Activated CD4-positive, alpha-beta T cell treated with anti-CD3 and anti-CD28 coated beads, Interleukin-2, amount 50 U/mL, for 4 hours (primary cell): ENCODE measurements around the gene TDRD7.
"Not testable (repeated sequence)": the region's sequence is repeated elsewhere in the genome, so short reads cannot be mapped to it uniquely, and the experiment has no call there.

Experiments used
- DNase-seq, 2 experiments: peaks; one replicate each; pipeline ENCODE4 v3.0.0-alpha.2; 2020

The TDRD7 gene

DNA sequence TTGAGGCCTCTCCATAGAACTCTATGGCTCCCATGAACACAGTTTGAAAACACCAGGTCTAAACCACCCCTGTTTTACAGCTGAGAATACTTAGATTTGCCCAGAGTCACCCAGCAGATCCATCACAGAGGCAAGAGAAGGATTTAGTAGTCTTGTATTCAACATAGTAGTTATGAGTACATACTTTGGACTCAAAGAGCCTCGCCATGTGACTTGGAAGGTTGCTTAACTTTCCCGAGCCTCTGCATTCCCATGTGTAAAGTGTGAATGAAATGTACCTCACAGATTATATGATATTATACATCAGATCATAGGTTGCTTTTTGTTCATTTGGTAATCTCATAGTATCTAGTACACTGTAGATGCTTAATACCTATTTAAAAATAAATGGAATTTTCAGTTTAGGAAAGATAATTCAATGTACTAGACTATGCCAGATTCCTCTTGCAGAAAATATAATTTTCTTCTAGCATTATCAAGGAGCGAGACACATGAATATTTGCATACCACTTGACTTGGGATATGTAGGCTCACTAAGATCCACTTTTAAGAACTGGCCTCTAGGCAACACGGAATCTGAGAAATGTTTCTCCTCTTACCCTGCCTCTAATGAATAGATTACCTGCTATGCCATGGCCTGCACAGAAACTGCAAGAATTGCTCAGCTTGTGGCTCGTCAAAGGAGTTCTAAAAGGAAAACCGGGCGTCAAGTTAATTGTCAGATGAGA is 18.6 kb downstream of the TDRD7 start:
- no peak for DNase-seq

DNA sequence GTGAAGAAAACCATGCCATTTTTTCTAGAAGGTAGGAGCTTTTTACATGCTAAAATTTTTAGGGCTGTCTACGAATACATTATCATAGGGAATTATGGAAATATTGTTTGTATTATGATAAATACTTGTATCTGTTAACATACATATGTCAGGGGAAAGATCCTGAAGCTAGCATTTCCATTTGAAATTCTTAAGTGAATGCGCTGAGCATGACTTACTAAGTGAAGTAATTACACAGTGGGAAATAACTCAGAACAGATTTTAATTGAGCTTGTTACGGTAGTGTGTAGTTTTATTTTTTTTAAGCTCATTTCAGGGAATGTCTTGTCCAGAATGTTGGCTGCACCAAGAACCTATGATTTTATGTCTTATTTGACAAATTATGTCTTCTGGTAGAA is 19.1 kb downstream of the TDRD7 start:
- no peak for DNase-seq

DNA sequence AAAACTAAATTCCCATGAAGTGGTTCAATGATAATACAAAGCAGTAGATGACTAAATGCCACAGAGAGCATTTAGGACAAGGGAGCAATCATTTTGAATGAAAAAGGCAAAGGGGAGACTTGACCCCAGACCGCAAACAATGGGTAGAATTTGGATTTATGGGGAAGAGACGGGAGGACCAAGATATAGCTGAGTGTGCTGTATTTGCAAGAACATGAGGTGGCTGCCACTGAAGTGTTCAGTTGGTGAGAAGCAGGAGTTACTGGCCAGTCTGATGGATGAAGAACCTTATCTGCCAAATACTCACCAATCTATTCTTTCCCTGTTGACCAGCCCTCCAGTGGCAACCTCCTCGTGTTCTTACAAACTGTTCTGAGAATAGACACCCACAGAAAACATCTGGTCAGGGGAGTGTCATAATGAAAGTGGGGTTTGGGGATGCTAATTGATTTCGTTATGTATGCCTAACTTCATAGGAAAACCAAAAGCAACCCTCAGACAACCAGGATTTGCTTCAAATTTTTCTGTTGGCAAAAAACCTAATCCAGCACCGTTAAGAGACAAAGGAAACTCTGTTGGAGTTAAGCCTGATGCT is 19.8 kb downstream of the TDRD7 start:
- no peak for DNase-seq

DNA sequence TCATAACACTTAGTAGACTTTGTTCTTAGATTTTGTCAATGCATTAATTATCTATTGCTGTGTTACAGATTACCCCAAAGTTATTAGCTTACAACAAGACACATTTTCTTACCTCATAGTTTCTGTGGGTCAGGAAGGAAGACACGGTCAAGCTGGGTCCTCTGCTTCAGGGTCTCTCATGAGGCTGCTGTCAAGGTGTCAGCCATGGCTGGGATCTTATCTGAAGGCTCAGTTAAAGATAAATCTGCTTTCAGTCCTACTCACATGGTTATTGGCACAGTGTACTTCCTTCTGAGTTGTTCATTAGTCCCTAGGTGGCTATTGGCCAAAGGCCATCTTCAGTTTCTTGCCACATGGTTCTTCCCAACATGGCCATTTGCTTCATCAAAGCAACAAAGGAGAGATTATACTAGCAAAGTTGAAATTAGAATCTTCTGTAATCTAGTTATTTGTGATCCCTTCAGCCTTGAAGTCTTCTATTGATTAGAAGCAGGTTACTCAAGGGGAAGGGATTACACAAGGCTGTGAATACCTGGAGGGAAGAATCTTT is 25.2 kb downstream of the TDRD7 start:
- DNase-seq = no peak

DNA sequence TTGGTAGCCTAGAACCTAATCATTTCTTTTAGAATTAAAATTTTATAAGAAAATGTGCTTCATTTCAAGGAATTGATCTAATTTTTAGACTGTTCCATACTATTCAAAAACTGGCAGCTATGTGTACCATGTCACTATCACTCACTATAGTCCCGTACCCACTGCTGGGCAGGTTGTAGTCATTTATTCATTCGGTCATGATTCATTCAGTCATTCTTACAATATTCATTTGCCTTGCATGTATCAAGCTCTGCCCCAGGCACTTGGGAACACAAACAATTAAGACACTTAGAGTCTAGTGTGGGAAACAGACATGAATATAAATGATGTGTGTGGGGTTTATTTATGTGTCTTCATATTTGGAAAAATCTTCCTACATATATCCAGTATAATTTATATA is 26.4 kb downstream of the TDRD7 start:
- DNase-seq = no peak

DNA sequence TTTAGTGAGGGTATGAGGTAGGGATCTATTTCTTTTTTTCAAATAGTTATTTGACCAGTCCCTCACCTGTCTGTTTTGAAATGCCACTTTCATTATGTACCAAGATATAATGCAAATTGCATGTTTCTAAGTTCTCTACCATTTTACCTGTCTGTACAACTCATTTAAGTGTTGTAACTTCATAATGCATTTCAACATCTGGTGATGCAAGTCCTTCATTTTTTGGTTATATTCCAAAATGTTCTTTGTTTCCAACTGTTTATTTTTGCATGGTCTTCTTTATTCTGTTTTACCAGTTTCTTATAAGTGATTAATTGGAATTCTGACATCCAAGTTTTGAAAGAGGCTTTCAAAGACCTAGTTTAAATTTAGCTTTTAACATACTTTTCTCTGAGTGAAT is 26.8 kb downstream of the TDRD7 start:
- no peak for DNase-seq

DNA sequence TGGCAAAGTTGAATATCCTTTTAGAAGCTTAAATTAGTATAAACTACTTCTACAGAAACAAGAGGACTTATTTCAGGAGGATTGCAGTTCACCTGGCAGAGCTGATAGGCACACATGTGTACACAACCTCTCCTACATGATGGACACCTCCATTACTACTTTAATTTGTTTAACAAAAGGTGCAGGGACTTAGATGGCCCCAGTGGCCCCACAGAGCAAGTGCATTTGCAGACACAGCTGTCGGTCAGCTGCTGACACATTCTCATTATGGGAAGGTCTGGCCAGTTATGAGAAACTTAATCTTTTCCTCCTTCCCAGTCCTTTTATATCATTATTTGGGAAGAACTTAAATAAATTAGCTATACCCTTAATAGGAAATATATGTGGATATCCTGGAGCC is 28.3 kb downstream of the TDRD7 start:
- DNase-seq = no peak

DNA sequence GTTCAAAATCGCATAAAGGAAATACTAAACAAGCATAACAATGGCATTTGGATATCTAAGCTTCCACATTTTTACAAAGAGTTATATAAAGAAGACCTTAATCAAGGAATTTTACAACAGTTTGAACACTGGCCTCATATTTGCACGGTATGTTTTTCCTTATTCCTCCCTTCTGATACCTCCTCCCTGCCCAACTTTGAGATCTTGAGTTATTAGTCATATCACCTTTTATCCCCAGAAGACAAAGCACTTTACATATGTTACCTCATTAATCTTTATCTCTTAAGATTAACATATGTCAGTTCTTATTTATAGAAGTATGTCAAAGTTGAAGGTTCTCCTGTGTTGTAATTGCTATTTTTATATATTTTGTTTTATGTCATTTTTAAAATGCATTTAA is 29.8 kb downstream of the TDRD7 start:
- DNase-seq = no peak

DNA sequence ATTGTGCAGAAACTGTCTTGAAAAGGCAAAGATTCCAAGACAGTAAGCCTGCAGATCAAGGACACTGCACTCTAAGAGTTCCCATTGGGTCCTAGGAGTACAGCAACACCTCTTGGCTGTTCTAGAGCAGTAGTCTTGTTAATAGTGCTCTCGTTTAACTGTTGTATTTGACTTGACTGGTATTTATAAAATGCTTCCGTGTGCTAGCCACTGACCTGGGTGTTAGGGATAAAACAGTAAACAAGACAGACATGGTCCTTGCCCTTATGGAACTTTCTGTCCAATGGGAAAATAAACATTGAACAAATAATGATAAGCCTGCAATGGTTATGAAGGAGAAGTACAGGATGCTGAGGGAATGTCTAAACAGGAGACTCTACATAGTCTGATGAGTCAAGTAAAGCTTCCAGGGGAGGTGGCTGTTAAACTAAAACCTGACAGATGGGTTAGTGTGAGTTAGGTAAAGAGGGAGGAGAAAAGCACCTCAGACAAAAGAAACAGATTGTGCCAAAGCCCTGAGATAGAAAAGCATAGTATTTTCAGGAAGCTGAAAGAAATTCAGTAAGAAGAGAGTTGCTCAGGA is 33.3 kb downstream of the TDRD7 start:
- DNase-seq = no peak

DNA sequence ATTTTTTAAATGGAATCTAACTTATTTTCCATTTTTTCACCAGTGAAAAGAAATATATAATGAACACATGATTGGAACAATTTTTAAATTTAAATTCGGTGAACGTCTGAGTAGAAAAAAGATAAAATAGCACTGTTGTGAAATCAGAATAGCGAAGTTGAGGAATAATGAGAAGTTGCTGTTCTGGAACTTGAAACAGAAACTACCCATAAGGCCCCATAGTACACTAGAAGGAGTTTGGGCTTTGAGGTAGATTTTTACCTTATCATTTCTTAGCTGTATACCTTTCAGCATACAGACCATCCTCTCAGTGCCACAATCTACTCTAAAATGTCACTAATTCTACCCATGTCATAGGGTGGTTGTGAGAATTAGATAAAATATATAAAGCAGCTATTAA is 35.1 kb downstream of the TDRD7 start:
- no peak for DNase-seq

DNA sequence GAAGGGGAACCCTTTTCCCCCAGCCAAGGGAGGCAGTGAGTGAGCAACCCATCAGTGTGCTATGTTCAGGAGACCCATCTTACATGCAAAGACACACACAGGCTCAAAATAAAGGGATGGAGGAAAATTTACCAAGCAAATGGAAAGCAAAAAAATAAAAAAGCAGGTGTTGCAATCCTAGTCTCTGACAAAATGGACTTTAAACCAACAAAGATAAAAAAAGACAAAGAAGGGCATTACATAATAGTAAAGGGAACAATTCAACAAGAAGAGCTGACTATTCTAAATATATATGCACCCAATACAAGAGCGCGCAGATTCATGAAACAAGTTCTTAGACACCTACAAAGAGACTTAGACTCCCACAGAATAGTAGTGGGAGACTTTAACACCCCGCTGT is 41.7 kb downstream of the TDRD7 start:
- DNase-seq = not testable (repeated sequence)

DNA sequence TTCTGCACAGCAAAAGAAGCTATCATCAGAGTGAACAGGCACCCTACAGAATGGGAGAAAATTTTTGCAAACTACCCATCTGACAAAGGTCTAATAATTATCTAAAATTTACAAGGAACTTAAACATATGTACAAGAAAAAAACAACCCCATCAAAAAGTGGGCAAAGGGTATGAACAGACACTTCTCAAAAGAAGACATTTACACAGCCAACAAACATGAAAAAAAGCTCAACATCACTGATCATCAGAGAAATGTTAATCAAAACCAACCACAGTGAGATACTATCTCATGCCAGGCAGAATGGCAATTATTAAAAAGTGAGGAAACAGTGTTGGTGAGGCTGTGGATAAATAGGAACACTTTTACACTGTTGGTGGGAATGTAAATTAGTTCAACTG is 44.9 kb downstream of the TDRD7 start:
- DNase-seq = not testable (repeated sequence)

DNA sequence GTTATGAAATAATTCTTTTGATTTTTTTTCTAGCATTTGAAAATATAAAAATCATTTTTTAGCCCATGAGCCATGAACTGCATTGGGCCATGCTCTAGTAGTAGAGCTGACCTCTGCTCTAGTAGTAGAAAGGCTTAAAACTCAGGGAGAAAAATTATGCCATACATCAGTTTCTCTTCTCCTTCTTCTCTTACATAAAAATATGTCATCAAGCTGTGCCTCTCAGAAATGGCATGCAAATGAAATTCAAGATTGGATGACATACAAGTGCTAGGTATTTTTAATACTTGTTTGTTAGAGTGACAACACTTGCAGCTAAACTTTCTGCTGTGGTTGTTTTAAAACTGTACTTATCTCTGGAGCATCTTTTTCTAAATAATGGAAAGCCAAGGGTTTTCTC is 47.4 kb downstream of the TDRD7 start:
- DNase-seq = no peak

DNA sequence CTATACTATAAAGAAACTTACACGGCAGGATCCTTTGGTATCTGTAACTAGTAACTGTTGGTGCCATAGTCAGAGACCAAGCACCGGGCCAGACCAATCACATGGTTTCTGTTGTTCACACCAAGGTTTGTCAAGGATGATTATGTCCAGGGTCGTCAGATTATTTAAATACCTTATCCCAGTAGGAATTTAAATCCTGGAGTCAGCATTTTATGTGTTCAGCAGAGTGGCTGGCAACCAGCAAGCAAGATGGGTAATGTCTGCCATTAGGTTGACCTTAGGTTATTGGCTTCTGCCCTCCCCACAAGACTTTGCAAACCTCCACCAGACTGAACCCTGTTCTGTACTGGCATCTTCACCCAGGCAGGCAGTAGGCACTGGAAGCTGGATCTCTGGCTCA is 50.3 kb downstream of the TDRD7 start:
- no peak for DNase-seq

DNA sequence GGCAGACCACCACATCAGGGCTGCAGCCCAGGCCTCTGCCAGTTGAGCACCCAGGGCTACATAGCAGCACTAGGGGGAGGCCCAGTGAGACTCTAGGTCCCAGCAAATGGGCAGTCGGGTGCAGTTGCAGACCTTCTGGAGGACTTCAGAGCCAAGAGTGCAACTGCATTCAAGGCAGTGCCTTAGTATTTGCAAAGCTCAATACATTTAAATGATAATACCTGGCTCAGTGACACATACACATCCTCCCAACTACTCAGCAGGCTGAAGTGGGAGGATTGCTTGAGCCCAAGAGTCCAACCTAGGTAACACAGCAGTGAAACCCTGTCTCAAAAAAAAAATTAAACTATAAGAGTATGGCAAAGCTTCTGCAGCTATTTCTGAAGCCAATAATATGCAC is 51.0 kb downstream of the TDRD7 start:
- no peak for DNase-seq

DNA sequence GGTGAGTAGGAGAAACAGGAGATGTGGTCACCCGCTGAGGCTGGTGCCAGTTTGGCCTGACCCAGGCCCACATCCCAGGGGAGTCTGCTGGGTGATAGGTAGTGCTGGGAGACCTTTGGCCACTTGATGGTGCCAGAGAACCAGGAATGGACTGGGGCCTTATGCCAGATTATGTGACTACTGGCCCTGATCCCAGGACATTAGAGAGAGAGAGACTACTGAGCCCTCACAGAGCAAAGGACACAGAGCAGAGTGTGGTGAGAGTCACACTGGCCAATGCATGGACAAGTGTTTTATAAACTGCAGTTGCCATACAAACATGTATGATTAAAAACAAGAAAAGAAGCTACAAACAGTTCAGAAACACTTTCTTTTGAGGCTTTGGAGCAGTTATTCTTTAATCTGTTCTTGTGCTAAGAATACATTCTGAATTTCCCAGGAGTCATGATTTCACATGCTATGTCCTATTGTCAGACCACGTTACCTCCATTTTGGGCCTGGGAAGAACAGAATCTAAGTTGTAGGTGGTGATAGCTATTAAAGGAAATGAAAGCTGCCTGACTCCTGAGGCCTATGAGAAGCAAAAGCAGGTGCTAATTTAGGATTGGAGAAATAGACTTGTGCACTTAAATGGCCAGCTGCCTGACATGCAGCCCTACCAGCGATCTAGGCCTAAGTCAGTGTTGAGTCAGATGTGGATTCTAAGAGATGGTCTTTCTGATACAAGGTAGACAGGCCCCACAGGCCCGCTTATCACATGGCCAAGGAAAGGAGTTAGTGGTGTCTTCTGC is 57.0 kb downstream of the TDRD7 start:
- DNase-seq = peak; percentile 2 to 7

DNA sequence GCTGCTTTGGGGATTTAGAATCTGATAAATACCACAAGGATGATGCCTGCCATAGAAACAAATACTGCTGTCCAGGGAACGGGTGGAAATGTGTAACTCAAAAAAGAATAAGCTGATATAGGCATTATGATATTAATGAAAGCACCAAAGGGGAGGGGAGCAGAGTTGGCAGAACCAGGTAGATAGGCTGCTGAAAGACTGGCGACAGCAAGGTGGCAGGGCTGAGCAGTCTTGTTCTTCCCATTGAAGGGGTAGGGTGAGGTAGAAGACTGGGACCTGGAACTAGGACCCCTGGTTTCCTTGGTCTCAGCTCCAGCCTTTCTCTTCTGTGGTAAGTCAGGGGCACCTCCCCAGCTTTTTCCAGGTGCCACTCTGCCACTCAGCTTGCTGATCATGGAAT is 58.2 kb downstream of the TDRD7 start:
- DNase-seq = no peak

DNA sequence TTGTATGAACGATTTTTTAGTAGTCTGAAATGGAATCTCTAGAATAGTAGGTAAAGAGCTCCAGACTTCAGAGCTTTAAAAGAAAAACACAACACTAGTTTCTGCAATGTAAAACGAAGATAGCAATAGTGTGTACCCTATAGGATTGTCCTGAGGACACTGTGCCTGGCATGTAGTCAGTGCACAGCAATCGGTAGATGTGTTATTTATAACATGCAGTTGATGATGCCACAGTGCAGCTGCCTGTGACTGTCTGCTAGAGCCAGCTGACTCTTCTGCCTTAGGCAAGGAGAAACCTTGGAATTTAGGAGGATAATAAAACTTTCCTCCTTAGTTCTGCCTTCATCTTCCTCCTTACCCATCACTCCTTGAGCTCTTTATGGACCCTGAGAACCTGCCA is 61.8 kb downstream of the TDRD7 start:
- no peak for DNase-seq

DNA sequence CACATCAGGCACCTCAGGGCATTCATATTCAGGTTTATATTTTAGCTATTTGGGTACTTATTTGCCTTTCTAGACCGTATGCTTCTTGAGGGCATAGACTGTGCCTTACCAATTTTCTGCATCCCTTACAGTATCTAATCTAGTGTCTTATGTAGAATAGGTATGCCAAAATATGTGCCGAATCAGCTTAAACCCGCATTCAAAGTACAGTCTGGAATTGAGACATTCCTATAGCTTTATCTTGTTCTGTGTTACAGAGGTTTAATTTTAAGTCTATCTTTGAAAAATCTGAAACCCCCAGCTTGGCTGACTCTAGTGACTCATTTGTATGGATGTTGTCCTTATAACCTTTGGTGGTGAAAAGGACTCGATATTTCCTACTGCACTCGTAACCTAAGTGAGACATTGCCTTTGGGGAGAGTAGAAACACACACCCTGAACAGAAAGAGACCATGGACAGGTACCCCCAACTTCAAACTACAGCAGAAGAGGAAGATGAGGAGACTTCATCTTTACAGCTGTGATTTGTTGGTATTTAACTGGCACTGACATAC is 62.6 kb downstream of the TDRD7 start:
- no peak for DNase-seq

DNA sequence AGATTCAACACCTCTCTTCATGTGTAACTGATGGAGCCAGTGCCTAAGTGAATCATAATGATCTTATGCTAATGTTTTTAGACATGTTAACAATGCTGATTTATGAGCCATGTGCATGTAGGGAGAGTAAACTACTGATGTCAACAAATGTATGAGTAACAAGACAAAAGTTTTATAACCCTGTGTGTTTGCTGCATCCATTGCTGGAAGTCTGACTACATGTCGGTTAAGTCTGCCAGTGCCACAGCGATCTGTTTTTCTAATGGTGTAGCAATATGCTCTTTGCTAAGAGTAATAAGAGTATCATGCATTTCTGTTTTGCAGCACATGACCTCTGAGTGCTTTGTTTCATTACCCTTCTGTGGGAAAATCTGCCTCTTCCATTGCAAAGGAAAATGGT is 63.2 kb downstream of the TDRD7 start:
- no peak for DNase-seq

DNA sequence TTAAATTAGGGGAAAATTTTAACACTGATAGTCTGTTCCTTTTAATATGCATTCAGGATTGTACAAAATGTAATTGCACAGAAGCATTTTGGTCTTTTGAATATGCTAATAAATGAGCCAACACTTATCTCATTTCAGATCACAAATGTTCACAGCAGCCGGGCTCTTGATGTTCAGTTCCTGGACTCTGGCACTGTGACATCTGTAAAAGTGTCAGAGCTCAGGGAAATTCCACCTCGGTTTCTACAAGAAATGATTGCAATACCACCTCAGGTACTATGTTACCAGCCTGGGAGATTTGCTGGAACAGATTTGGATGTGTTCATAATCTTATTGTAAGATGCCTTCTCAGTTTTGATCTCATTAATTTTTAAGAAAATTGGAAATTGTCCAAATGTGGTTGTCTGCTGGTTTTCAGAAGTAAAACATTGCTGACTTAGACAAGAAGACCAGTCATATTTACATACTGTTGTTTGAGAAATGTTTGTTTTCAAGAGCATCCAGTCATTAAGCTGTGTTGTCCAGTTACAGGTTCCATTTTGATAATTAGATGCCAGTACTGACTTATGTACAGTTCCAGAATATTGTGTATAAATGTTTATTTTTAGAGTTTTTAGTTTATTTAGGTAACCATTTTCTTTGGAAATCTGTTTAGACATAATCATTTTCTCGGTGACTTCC is 66.5 kb downstream of the TDRD7 start:
- no peak for DNase-seq

DNA sequence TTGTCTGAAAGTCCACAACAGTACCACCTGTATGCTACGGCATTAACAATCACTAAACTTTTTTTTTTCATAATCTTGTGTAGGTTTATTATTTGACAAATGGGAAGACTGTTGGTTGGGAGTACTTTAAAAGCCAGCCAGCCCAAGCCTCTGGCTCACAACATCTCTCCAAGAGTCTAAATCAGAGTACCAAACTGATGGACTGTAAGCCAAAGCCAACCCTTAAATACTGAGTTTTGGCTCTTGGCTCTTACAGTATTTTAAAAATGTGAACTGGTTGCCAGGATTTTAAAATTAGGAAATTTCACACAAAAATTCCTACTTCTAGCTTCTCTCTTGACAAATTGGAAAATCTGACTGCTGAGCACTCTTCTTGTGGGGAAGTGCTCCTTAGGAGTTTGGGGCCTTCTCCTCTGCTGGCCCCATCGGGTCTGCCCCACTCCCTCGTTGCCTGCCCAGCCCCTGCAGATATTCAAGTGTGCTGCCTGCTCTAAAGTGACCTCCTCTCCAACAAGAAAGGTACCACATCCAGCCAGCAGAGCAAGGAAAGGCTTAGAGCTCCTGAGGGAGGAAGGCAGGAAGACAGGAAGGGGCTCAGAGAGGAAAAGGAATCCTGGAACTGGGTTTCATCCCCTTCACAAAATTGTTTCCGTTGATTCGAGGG is 67.7 kb downstream of the TDRD7 start:
- no peak for DNase-seq
